SU-DHL-6 (cell line): ENCODE results near the gene MAIP1.
"Not testable (repeated sequence)": the region's sequence is repeated elsewhere in the genome, so short reads cannot be mapped to it uniquely, and the experiment has no call there.

Experiments
- H2AFZ ChIP-seq: fragments of 200-600 bp; sonication (generic); 2 replicates; pipeline ENCODE4 v1.6.1; 2014; ENCODE audit warnings: low read depth, mild to moderate bottlenecking, moderate library complexity, mixed read lengths, antibody characterized with exemption, low read length; ENCODE audit not compliant: severe bottlenecking
- H3F3A ChIP-seq: fragments of 200-600 bp; shearing (Covaris generic); 2 replicates; pipeline ENCODE4 v1.6.0; 2016; ENCODE audit warnings: antibody characterized with exemption, mild to moderate bottlenecking; ENCODE audit not compliant: insufficient read depth
- H3K27ac ChIP-seq: fragments of 200-600 bp; sonication (generic); 2 replicates; pipeline ENCODE4 v1.5.1; 2016; ENCODE audit warnings: low read depth, mild to moderate bottlenecking, low read length, moderate library complexity, mixed read lengths
- H3K27me3 ChIP-seq: fragments of 200-600 bp; sonication (generic), shearing (Covaris generic); 2 replicates; pipeline ENCODE4 v1.6.0; 2014; ENCODE audit warnings: mild to moderate bottlenecking, low read length
- H3K36me3 ChIP-seq: fragments of 200-600 bp; sonication (generic); 2 replicates; pipeline ENCODE4 v1.6.1; 2014; ENCODE audit warnings: mild to moderate bottlenecking, low read length, mixed read lengths
- H3K4me2 ChIP-seq: fragments of 300-600, 200-600 bp; shearing (Covaris generic), sonication (generic); 2 replicates; pipeline ENCODE4 v1.6.0; 2014; ENCODE audit warnings: low read length, low read depth, mild to moderate bottlenecking; ENCODE audit not compliant: poor library complexity, severe bottlenecking
- H3K4me3 ChIP-seq: fragments of 200-600 bp; sonication (generic); 2 replicates; pipeline ENCODE4 v1.5.1; 2014; ENCODE audit warnings: antibody characterized with exemption, low read length, mild to moderate bottlenecking, mixed read lengths; ENCODE audit not compliant: insufficient read depth, poor library complexity, severe bottlenecking
- H3K79me2 ChIP-seq: fragments of 200-600 bp; sonication (generic); 2 replicates; pipeline ENCODE4 v1.6.1; 2014; ENCODE audit warnings: mild to moderate bottlenecking, low read length, moderate library complexity; ENCODE audit not compliant: insufficient read depth
- H3K9ac ChIP-seq: fragments of 200-600 bp; sonication (generic); 2 replicates; pipeline ENCODE4 v1.7.0; 2014; ENCODE audit warnings: mild to moderate bottlenecking, low read length
- H3K9me2 ChIP-seq: fragments of 200-600 bp; sonication (generic); replicated peaks from 2 replicates; pipeline ENCODE4 v1.6.1; 2014; ENCODE audit warnings: low read length; ENCODE audit not compliant: insufficient read depth
- H3K9me3 ChIP-seq: fragments of 200-600 bp; sonication (generic); 2 replicates; pipeline ENCODE4 v1.6.1; 2014; ENCODE audit warnings: low read length, mixed read lengths; ENCODE audit not compliant: insufficient read depth
- H4K20me1 ChIP-seq: fragments of 200-600 bp; sonication (generic); 2 replicates; pipeline ENCODE4 v1.6.1; 2014; ENCODE audit warnings: low read depth, mild to moderate bottlenecking, antibody characterized with exemption, low read length, moderate library complexity, mixed read lengths
- EZH2phosphoT487 ChIP-seq: fragments of 200-600 bp; sonication (generic), shearing (Covaris generic); conservative IDR thresholded peaks from 2 replicates; pipeline ENCODE4 v1.6.1; 2018; ENCODE audit warnings: mild to moderate bottlenecking, antibody characterized with exemption, low read length, moderate library complexity, mixed read lengths
- TF ChIP-seq, protein P1 (sequence below): fragments of 200-600 bp; sonication (generic); IDR thresholded peaks from one replicate; pipeline ENCODE4 v1.5.1; 2017; ENCODE audit warnings: antibody characterized with exemption, mild to moderate bottlenecking, low read length, moderate library complexity; ENCODE audit not compliant: insufficient read depth, poor library complexity, severe bottlenecking

Gene MAIP1

DNA sequence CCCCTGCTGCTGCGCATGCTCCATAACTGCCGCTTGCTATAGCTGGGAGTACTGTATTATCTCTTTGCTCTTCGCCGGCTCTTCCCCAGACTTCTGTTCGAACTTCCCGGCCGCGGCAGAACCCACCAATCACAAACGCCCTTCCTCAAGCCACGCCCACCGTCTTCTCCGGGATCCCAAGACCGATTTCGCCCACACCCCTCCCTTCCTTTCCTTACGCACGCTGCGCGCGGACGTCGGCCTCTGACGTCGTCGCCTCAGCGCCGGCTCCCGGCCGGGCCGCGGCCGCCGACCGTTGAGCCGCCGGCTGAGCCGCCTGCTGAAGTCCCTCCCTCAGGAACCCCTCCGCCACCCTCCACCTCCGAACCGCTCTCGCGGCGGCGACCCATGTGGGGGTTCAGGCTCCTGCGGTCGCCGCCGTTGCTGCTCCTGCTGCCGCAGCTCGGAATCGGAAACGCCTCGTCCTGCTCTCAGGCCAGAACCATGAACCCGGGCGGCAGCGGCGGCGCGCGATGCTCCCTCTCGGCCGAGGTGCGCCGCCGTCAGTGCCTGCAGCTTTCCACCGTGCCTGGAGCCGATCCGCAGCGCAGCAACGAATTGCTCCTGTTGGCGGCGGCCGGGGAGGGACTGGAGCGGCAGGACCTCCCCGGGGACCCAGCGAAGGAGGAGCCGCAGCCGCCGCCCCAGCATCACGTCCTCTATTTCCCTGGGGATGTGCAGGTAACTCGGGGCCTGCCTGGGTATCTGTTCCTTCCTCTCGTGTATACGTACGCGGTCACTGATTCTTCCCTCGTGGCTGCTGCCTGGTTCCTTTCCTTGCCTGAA lies 44.1 kb upstream of the MAIP1 start, which contains the start of gene C2orf69:
C2orf69 (plus strand) TSS at position 242 of the 825 bp plus-strand sequence; CDS start at position 388, 146 bp downstream.
- H3K27me3 ChIP-seq, result no peaks in the 10 kb centered on the region
- no peaks in the 10 kb centered on the region; the same call in 1 of the 2 replicates for H3F3A ChIP-seq
- H2AFZ ChIP-seq, result peak within 1 kb of the TSS; percentile 89
- peaks cover 22% of the 10 kb centered on the region for H3K36me3 ChIP-seq
- H4K20me1 ChIP-seq, result peaks cover 3% of the 10 kb centered on the region; the same call in 1 of the 2 replicates
- peak within 1 kb of the TSS; percentile 69 for H3K27ac ChIP-seq
- no peaks in the 10 kb centered on the region for H3K9me2 ChIP-seq
- H3K4me2 ChIP-seq, result peak within 1 kb of the TSS; percentile 97
- H3K9ac ChIP-seq, result peak within 1 kb of the TSS; percentile 94
- H3K4me3 ChIP-seq, result peak within 1 kb of the TSS; percentile 97
- H3K9me3 ChIP-seq, result peaks cover under 1% of the 10 kb centered on the region; the same call in 1 of the 2 replicates
- TF ChIP-seq, protein P1, sequence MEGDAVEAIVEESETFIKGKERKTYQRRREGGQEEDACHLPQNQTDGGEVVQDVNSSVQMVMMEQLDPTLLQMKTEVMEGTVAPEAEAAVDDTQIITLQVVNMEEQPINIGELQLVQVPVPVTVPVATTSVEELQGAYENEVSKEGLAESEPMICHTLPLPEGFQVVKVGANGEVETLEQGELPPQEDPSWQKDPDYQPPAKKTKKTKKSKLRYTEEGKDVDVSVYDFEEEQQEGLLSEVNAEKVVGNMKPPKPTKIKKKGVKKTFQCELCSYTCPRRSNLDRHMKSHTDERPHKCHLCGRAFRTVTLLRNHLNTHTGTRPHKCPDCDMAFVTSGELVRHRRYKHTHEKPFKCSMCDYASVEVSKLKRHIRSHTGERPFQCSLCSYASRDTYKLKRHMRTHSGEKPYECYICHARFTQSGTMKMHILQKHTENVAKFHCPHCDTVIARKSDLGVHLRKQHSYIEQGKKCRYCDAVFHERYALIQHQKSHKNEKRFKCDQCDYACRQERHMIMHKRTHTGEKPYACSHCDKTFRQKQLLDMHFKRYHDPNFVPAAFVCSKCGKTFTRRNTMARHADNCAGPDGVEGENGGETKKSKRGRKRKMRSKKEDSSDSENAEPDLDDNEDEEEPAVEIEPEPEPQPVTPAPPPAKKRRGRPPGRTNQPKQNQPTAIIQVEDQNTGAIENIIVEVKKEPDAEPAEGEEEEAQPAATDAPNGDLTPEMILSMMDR, result no peak
- TF ChIP-seq EZH2phosphoT487, result no peak
- peaks cover 54% of the 10 kb centered on the region for H3K79me2 ChIP-seq

- Histone ChIP-seq H3K4me3 (peak overlapping the region; percentile 97), H3K27me3 (no peaks in the 10 kb centered on the region), H2AFZ (peak overlapping the region; percentile 72), H3K9me2 (no peaks in the 10 kb centered on the region), H3F3A (no peaks in the 10 kb centered on the region; the same call in 1 of the 2 replicates), H3K36me3 (peaks cover 27% of the 10 kb centered on the region), H3K9me3 (peaks cover 6% of the 10 kb centered on the region; the same call in 1 of the 2 replicates), H3K27ac (peak overlapping the region; percentile 69), H3K79me2 (peaks cover 59% of the 10 kb centered on the region), H3K9ac (peak overlapping the region; percentile 94), H3K4me2 (peak overlapping the region; percentile 97), H4K20me1 (peaks cover 3% of the 10 kb centered on the region; the same call in 1 of the 2 replicates)
- no peak for TF ChIP-seq EZH2phosphoT487
- TF ChIP-seq, protein P1, result no peak
Measured at GRCh38 chr2:199911877-199912161, 43.6 kb upstream of the MAIP1 start.

DNA sequence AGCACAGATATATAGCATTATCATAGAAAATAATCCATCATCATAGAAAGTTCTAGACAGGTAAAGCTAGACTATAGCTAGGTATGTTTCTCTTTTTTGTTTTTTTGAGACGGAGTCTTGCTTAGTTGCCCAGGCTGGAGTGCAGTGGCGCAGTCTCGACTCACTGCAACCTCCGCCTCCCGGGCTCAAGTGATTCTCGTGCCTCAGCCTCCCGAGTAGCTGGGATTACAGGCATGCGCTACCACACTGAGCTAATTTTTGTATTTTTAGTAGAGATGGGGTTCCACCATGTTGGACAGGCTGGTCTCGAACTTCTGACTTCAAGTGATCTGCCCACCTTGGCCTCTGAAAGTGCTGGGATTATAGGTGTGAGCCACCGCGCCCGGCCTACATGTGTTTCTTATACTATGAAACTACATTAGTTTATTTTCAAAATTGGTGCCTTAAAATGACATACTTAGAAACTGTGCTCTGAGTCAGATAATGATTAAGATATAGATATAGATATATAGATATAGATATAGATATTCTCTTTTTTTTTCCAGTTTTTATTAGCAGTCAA lies 42.7 kb upstream of the MAIP1 start:
- Histone ChIP-seq H3K4me3 (peak overlapping the region; percentile 97), H3K36me3 (peaks cover 35% of the 10 kb centered on the region), H3K9ac (peak overlapping the region; percentile 94), H3K9me3 (peaks cover 12% of the 10 kb centered on the region; the same call in 1 of the 2 replicates), H3K79me2 (peaks cover 67% of the 10 kb centered on the region), H3K4me2 (peak overlapping the region; percentile 97)
- H3K27me3 ChIP-seq, H2AFZ ChIP-seq, H4K20me1 ChIP-seq, H3K9me2 ChIP-seq, H3F3A ChIP-seq, H3K27ac ChIP-seq: not testable (repeated sequence)
